Bronchial epithelial cell (primary cell): ENCODE results near the gene TGM3. TPM values are rescaled to one million over a fixed set of nuclear protein-coding genes. Genes with fewer than 3 reads are reported as not detected.

Source experiments
- DNase-seq: peaks from one replicate; pipeline ENCODE4 v3.0.0-alpha.2; 2010; ENCODE audit warnings: low read depth
- FAIRE-seq: peaks from 2 replicates; lab custom pipeline; 2011; peaks lifted over from hg19 to GRCh38; lab: Jason Lieb, UNC
- H3K27me3 ChIP-seq: 2 replicates; pipeline ENCODE4 v1.5.1; 2011; ENCODE audit warnings: low read length; ENCODE audit not compliant: control insufficient read depth, insufficient read depth
- H3K36me3 ChIP-seq: 2 replicates; pipeline ENCODE4 v1.5.1; 2011; ENCODE audit warnings: low read length; ENCODE audit not compliant: control insufficient read depth, insufficient read depth
- H3K4me3 ChIP-seq: 2 replicates; pipeline ENCODE4 v1.5.1; 2011; ENCODE audit warnings: mild to moderate bottlenecking, low read depth, low read length, control low read depth
- total RNA-seq: library from RNA; depleted of rRNA; stranded (reverse); fragments of >200 nt; gene quantifications from 2 replicates; pipeline ENCODE4 v1.2.1, GENCODE V29; 2014
- TF ChIP-seq, protein P1 (sequence below): IDR thresholded peaks from 2 replicates; pipeline ENCODE4 v1.5.1; 2011; ENCODE audit warnings: mild to moderate bottlenecking, moderate library complexity, low read length, control low read depth, inconsistent platforms; ENCODE audit not compliant: insufficient read depth, severe bottlenecking

The TGM3 gene
- total RNA-seq, 1 donor from 2014 or later = 11.8 TPM

DNA sequence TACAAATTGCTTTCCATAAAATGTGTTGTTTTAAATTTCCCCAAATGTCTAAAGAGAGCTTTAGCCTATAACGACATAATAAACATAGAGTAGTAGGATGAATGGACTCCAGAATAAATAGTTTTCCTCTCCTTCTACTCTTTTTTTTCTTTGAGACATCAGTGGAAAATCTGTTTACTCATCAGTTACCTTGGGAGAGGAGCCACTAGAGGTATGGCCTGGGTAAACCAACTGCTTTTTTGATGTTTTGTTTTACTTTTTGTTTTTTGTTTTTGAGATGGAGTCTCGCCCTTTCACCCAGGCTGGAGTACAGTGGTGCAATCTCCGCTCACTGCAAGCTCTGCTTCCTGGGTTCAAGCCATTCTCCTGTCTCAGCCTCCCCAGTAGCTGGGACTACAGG, 8.3 kb upstream of the TGM3 start:
- TF ChIP-seq, protein P1, sequence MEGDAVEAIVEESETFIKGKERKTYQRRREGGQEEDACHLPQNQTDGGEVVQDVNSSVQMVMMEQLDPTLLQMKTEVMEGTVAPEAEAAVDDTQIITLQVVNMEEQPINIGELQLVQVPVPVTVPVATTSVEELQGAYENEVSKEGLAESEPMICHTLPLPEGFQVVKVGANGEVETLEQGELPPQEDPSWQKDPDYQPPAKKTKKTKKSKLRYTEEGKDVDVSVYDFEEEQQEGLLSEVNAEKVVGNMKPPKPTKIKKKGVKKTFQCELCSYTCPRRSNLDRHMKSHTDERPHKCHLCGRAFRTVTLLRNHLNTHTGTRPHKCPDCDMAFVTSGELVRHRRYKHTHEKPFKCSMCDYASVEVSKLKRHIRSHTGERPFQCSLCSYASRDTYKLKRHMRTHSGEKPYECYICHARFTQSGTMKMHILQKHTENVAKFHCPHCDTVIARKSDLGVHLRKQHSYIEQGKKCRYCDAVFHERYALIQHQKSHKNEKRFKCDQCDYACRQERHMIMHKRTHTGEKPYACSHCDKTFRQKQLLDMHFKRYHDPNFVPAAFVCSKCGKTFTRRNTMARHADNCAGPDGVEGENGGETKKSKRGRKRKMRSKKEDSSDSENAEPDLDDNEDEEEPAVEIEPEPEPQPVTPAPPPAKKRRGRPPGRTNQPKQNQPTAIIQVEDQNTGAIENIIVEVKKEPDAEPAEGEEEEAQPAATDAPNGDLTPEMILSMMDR = no peak
- Histone ChIP-seq H3K27me3 (no peaks in the 10 kb centered on the region), H3K4me3 (no peak overlapping the region), H3K36me3 (no peaks in the 10 kb centered on the region)
- FAIRE-seq = no peak
- no peak for DNase-seq

GRCh38 chr20:2289475-2289874, 6.3 kb upstream of the TGM3 start:
- TF ChIP-seq, protein P1 = no peak
- Histone ChIP-seq H3K36me3 (no peaks in the 10 kb centered on the region), H3K4me3 (no peak overlapping the region), H3K27me3 (no peaks in the 10 kb centered on the region)
- no peak for FAIRE-seq
- DNase-seq = no peak

GRCh38 chr20:2290486-2290885, 5.3 kb upstream of the TGM3 start:
- no peaks in the 10 kb centered on the region for H3K27me3 ChIP-seq
- no peaks in the 10 kb centered on the region for H3K36me3 ChIP-seq
- no peak for DNase-seq
- no peak for FAIRE-seq
- TF ChIP-seq, protein P1 = no peak
- H3K4me3 ChIP-seq = no peak overlapping the region

GRCh38 chr20:2292416-2293110, 3.2 kb upstream of the TGM3 start:
- DNase-seq (no peak), FAIRE-seq (no peak)

GRCh38 chr20:2293486-2293885, 2.3 kb upstream of the TGM3 start:
- no peak for DNase-seq
- FAIRE-seq = no peak

More at GRCh38 chr20:2292416-2293110, 3.2 kb upstream of the TGM3 start:
- no peaks in the 10 kb centered on the region for H3K36me3 ChIP-seq
- H3K27me3 ChIP-seq = no peaks in the 10 kb centered on the region
- H3K4me3 ChIP-seq = no peak overlapping the region
- TF ChIP-seq, protein P1 = no peak

More at GRCh38 chr20:2293486-2293885, 2.3 kb upstream of the TGM3 start:
- Histone ChIP-seq H3K4me3 (no peak overlapping the region), H3K27me3 (no peaks in the 10 kb centered on the region), H3K36me3 (no peaks in the 10 kb centered on the region)
- TF ChIP-seq, protein P1 = no peak
